CD14-positive monocyte (primary cell): Measurements from ENCODE around the gene TRPC4AP. TPM values are rescaled to one million over a fixed set of nuclear protein-coding genes. Genes with fewer than 3 reads are reported as not detected.

Source experiments
- DNase-seq, 3 donors: peaks; one replicate each; pipeline ENCODE4 v3.0.0-alpha.2; 2011 to 2022
- H2AFZ ChIP-seq: 2 replicates; pipeline ENCODE4 v1.6.0; 2012; ENCODE audit warnings: mild to moderate bottlenecking, low read depth, low read length, inconsistent platforms; ENCODE audit not compliant: insufficient read depth, poor library complexity, severe bottlenecking
- H3K27ac ChIP-seq, 2 donors: 1 replicate in 1 of 2; 2 replicates in 1 of 2; pipeline ENCODE4 v1.5.1; 2012 to 2013; ENCODE audit warnings: low read length in 2 of 2, control low read depth in 1 of 2, inconsistent platforms in 1 of 2, low read depth in 1 of 2, mild to moderate bottlenecking in 1 of 2
- H3K27me3 ChIP-seq, 2 donors: one replicate each; pipeline versions ENCODE4 v1.6.0 to v1.6.1; 2011 to 2013; ENCODE audit warnings: low read length in 2 of 2; ENCODE audit not compliant: control insufficient read depth in 2 of 2, insufficient read depth in 2 of 2
- H3K36me3 ChIP-seq, 2 donors: replicated peaks in 1 of 2; 1 replicate in 1 of 2; 2 replicates in 1 of 2; pipeline versions ENCODE4 v1.5.1 to v1.6.1; 2012 to 2013; ENCODE audit warnings: low read length in 2 of 2, control low read depth in 1 of 2, inconsistent platforms in 1 of 2, mild to moderate bottlenecking in 1 of 2; ENCODE audit not compliant: insufficient read depth in 2 of 2, control insufficient read depth in 1 of 2
- H3K4me1 ChIP-seq, 2 donors: 1 replicate in 1 of 2; 2 replicates in 1 of 2; pipeline versions ENCODE4 v1.5.1 to v1.6.1; 2012 to 2013; ENCODE audit warnings: low read length in 2 of 2, control low read depth in 1 of 2, inconsistent platforms in 1 of 2, mild to moderate bottlenecking in 1 of 2, moderate library complexity in 1 of 2; ENCODE audit not compliant: insufficient read depth in 2 of 2, control insufficient read depth in 1 of 2
- H3K4me2 ChIP-seq: replicated peaks from 2 replicates; pipeline ENCODE3; 2012; ENCODE audit warnings: low read length, moderate library complexity, mild to moderate bottlenecking; ENCODE audit not compliant: poor library complexity, severe bottlenecking; ENCODE audit errors: extremely low read depth
- H3K4me3 ChIP-seq, 3 experiments: fragments of 200-600 bp in 1 of 3; sonication (generic) in 1 of 3; replicated peaks in 1 of 3; 1 replicate in 2 of 3; 2 replicates in 1 of 3; pipeline ENCODE4 v1.5.1; 2011 to 2013; ENCODE audit warnings: low read length in 3 of 3, mild to moderate bottlenecking in 3 of 3, control low read depth in 2 of 3, low read depth in 2 of 3, inconsistent platforms in 1 of 3, moderate library complexity in 1 of 3
- H3K79me2 ChIP-seq: 2 replicates; pipeline ENCODE4 v1.6.0; 2012; ENCODE audit warnings: mild to moderate bottlenecking, control low read depth, inconsistent platforms, low read length, moderate library complexity; ENCODE audit not compliant: insufficient read depth
- H3K9ac ChIP-seq: 2 replicates; pipeline ENCODE4 v1.6.0; 2017; ENCODE audit warnings: low read length, mild to moderate bottlenecking; ENCODE audit not compliant: insufficient read depth, poor library complexity, severe bottlenecking
- H3K9me3 ChIP-seq, 2 donors: replicated peaks in 1 of 2; 1 replicate in 1 of 2; 2 replicates in 1 of 2; pipeline versions ENCODE4 v1.5.1 to v1.6.1; 2012 to 2013; ENCODE audit warnings: low read length in 2 of 2, control low read depth in 1 of 2; ENCODE audit not compliant: control insufficient read depth in 1 of 2, insufficient read depth in 1 of 2
- H4K20me1 ChIP-seq: 2 replicates; pipeline ENCODE4 v1.6.0; 2012; ENCODE audit warnings: mild to moderate bottlenecking, low read length, control low read depth, moderate library complexity; ENCODE audit not compliant: insufficient read depth
- H3K27ac Mint-ChIP-seq, 7 donors: one replicate each; pipeline ENCODE4 v1.8.0; 2020; ENCODE audit warnings: mild to moderate bottlenecking in 7 of 7, mixed read lengths in 7 of 7, moderate library complexity in 6 of 7, inconsistent platforms in 2 of 7
- H3K27me3 Mint-ChIP-seq, 3 donors: one replicate each; pipeline ENCODE4 v1.8.0; 2021 to 2022; ENCODE audit warnings: low read depth in 3 of 3, mild to moderate bottlenecking in 3 of 3, mixed read lengths in 3 of 3, moderate library complexity in 3 of 3, inconsistent platforms in 1 of 3
- H3K36me3 Mint-ChIP-seq, 2 donors: one replicate each; pipeline ENCODE4 v1.8.0; 2020; ENCODE audit warnings: mixed read lengths in 2 of 2, inconsistent platforms in 1 of 2, mild to moderate bottlenecking in 1 of 2
- H3K4me1 Mint-ChIP-seq: one replicate; pipeline ENCODE4 v1.8.0; 2020; ENCODE audit warnings: mild to moderate bottlenecking, mixed read lengths
- H3K4me3 Mint-ChIP-seq, 2 donors: one replicate each; pipeline ENCODE4 v1.8.0; 2020; ENCODE audit warnings: mild to moderate bottlenecking in 2 of 2, mixed read lengths in 2 of 2, moderate library complexity in 1 of 2
- H3K9me3 Mint-ChIP-seq, 7 donors: one replicate each; pipeline ENCODE4 v1.8.0; 2020 to 2022; ENCODE audit warnings: mixed read lengths in 7 of 7, mild to moderate bottlenecking in 6 of 7, moderate library complexity in 6 of 7, inconsistent platforms in 2 of 7
- WGBS: methylation state at CpG from one replicate; pipeline ENCODE4 v1.1.5; 2013; ENCODE audit warnings: missing lambda C conversion rate; ENCODE audit not compliant: insufficient coverage; 5-methylcytosine and 5-hydroxymethylcytosine counted together
- intact Hi-C, 2 donors: fragments of 100-400 bp; cut with micrococcal nuclease; formaldehyde crosslinking; loops; one replicate each; pipeline versions ENCODE4 v1.15.0 to v1.15.1; 2023
- polyA plus RNA-seq, 3 donors: library from polyadenylated mRNA; depleted of rRNA in 1 of 3; unstranded in 2 of 3; stranded (reverse) in 1 of 3; fragments of 300-500 nt in 2 of 3; fragments of >200 nt in 1 of 3; fragmentation: Illumina TruSeq in 2 of 3; gene quantifications; 1 replicate in 2 of 3; 2 replicates in 1 of 3; pipeline ENCODE4 v1.2.3, GENCODE V29; 2012 to 2021
- TF ChIP-seq, protein P1 (sequence below): fragments of 200-600 bp; IDR thresholded peaks from one replicate; pipeline ENCODE4 v1.8.0; 2022; ENCODE audit warnings: antibody characterized with exemption, mild to moderate bottlenecking

Gene TRPC4AP
- polyA plus RNA-seq, 3 donors = 80.8 to 98.4 (median 88.6) TPM

DNA sequence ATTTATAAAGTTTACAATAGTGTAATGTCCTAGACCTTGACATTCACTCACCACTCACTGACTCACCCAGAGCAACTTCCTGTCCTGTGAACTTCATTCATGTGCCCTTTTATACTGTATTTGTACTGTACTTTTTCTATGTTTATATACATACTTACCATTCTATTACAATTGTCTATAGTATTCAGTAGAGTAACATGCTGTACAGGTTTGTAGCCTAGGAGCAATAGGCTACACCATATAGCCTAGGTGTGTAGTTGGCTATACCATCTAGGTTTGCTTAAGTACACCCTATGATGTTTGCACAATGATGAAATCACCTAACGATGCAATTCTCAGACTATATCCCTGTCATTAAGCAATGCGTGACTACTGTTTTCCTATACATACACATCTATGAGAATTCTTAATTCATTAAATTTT, 37.1 kb upstream of the TRPC4AP start:
- Mint-ChIP-seq H3K36me3 (peaks cover 71 to 89% of the 10 kb centered on the region in 2 donors), H3K4me1 (no peaks in the 10 kb centered on the region), H3K27me3 (peaks cover 0 to 2% (median 0%) of the 10 kb centered on the region in 3 donors), H3K4me3 (no peak overlapping the region), H3K27ac (peak overlapping the region in 1 of 7 donors; percentile 82), H3K9me3 (peaks cover 0 to 2% (median 0%) of the 10 kb centered on the region in 7 donors)
- Histone ChIP-seq H3K4me1 (no peaks in the 10 kb centered on the region), H3K9me3 (no peaks in the 10 kb centered on the region), H3K36me3 (peaks cover 71 to 90% of the 10 kb centered on the region in 2 donors), H3K27me3 (no peaks in the 10 kb centered on the region), H2AFZ (no peak overlapping the region), H3K79me2 (no peaks in the 10 kb centered on the region), H3K9ac (no peak overlapping the region), H3K4me2 (no peak overlapping the region), H3K4me3 (no peak overlapping the region), H3K27ac (peak overlapping the region in 1 of 2 donors; percentile 14), H4K20me1 (peaks cover 19% of the 10 kb centered on the region)
- TF ChIP-seq, protein P1, sequence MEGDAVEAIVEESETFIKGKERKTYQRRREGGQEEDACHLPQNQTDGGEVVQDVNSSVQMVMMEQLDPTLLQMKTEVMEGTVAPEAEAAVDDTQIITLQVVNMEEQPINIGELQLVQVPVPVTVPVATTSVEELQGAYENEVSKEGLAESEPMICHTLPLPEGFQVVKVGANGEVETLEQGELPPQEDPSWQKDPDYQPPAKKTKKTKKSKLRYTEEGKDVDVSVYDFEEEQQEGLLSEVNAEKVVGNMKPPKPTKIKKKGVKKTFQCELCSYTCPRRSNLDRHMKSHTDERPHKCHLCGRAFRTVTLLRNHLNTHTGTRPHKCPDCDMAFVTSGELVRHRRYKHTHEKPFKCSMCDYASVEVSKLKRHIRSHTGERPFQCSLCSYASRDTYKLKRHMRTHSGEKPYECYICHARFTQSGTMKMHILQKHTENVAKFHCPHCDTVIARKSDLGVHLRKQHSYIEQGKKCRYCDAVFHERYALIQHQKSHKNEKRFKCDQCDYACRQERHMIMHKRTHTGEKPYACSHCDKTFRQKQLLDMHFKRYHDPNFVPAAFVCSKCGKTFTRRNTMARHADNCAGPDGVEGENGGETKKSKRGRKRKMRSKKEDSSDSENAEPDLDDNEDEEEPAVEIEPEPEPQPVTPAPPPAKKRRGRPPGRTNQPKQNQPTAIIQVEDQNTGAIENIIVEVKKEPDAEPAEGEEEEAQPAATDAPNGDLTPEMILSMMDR = no peak
- peak in 2 of 3 donors; percentile 20 for DNase-seq
- intact Hi-C loops = no loop called here
- WGBS = no CpG with 5 or more reads among the region's 2 CpGs

DNA sequence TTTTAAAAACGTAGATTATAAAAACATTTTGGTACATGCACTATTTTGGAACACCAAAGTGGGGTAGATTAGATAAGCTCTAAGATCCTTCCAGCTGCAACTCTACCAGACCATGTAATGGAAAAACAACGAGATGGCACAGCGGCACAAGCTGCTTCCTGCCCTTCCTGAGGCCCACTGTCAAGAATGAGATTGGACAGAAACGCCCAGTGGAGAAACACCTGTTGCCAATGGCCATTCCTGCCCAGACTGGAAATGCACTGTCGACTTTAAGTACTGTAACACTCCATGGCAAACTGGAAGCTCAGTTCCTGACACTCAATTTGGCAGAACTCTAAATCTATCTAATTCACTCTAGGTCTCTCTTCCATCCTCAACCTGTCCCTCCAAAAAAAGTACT, 33.1 kb upstream of the TRPC4AP start:
- Mint-ChIP-seq H3K4me3 (no peak overlapping the region), H3K9me3 (no peaks in the 10 kb centered on the region), H3K27ac (peak overlapping the region in 1 of 7 donors; percentile 14), H3K27me3 (peaks cover 0 to 2% (median 1%) of the 10 kb centered on the region in 3 donors), H3K36me3 (peaks cover 72 to 90% of the 10 kb centered on the region in 2 donors), H3K4me1 (no peaks in the 10 kb centered on the region)
- Histone ChIP-seq H3K36me3 (peaks cover 70 to 90% of the 10 kb centered on the region in 2 donors), H3K27ac (no peak overlapping the region), H2AFZ (no peak overlapping the region), H4K20me1 (no peaks in the 10 kb centered on the region), H3K9ac (no peak overlapping the region), H3K9me3 (no peaks in the 10 kb centered on the region), H3K4me3 (no peak overlapping the region), H3K4me2 (no peak overlapping the region), H3K4me1 (no peaks in the 10 kb centered on the region), H3K27me3 (no peaks in the 10 kb centered on the region), H3K79me2 (no peaks in the 10 kb centered on the region)
- TF ChIP-seq, protein P1 = no peak
- intact Hi-C loops = no loop called here
- 89% methylated on average over 4 of the region's 5 CpGs for WGBS
- no peak for DNase-seq
